Lung (tissue), 12 donors: ENCODE data around the gene SCARB1. TPM values are rescaled to one million over a fixed set of nuclear protein-coding genes. Genes with fewer than 3 reads are reported as not detected.

Experiments used
- ATAC-seq: fragments of 200-7000 bp; cut with Tn5 transposase; one replicate; pipeline ENCODE4 v1.9.1; 2020; ENCODE audit warnings: moderate number of reproducible peaks; ENCODE audit not compliant: insufficient read depth, low FRiP score
- DNase-seq, 3 donors: peaks; one replicate each; pipeline ENCODE4 v3.0.0-alpha.2; 2013 to 2017
- H3K27ac ChIP-seq, 2 donors: one replicate each; pipeline ENCODE4 v1.5.1; 2013; ENCODE audit warnings: mild to moderate bottlenecking in 2 of 2, moderate library complexity in 2 of 2, control low read depth in 1 of 2, inconsistent platforms in 1 of 2, low read depth in 1 of 2, low read length in 1 of 2
- H3K27me3 ChIP-seq, 3 donors: one replicate each; pipeline ENCODE4 v1.5.1; 2013; ENCODE audit warnings: low read length in 2 of 3; ENCODE audit not compliant: control insufficient read depth in 3 of 3, insufficient read depth in 3 of 3
- H3K36me3 ChIP-seq, 4 donors: one replicate each; pipeline ENCODE4 v1.5.1; 2013; ENCODE audit warnings: low read length in 4 of 4, mild to moderate bottlenecking in 1 of 4, moderate library complexity in 1 of 4; ENCODE audit not compliant: control insufficient read depth in 4 of 4, insufficient read depth in 4 of 4
- H3K4me1 ChIP-seq, 5 donors: one replicate each; pipeline ENCODE4 v1.5.1; 2013; ENCODE audit warnings: low read length in 5 of 5, mild to moderate bottlenecking in 2 of 5, moderate library complexity in 1 of 5; ENCODE audit not compliant: control insufficient read depth in 5 of 5, insufficient read depth in 5 of 5
- H3K4me3 ChIP-seq: one replicate; pipeline ENCODE4 v1.5.1; 2013; ENCODE audit warnings: mild to moderate bottlenecking, control low read depth, moderate library complexity
- H3K9ac ChIP-seq, 2 donors: one replicate each; pipeline ENCODE4 v1.5.1; 2013; ENCODE audit warnings: low read length in 2 of 2, control low read depth in 1 of 2; ENCODE audit not compliant: insufficient read depth in 1 of 2
- H3K9me3 ChIP-seq, 4 donors: one replicate each; pipeline ENCODE4 v1.5.1; 2013; ENCODE audit warnings: low read length in 3 of 4, mild to moderate bottlenecking in 1 of 4, moderate library complexity in 1 of 4; ENCODE audit not compliant: control insufficient read depth in 4 of 4, insufficient read depth in 3 of 4
- WGBS, 2 donors: extraction: QIAGEN DNeasy Blood & Tissue Kit; methylation state at CpG; one replicate each; pipeline ENCODE4 v1.1.7; 2013; 5-methylcytosine and 5-hydroxymethylcytosine counted together
- polyA plus RNA-seq, 2 donors: library from polyadenylated mRNA; stranded (reverse); fragments of 200-250 nt; gene quantifications; one replicate each; pipeline ENCODE4 v1.2.1, GENCODE V29; 2013
- total RNA-seq, 2 donors: library from RNA; depleted of rRNA in 1 of 2; stranded (reverse); fragments of >200 nt in 1 of 2; gene quantifications; one replicate each; pipeline ENCODE4 v1.2.1, GENCODE V29; 2014 to 2021
- TF ChIP-seq, protein P1 (sequence below): IDR thresholded peaks from 2 replicates; pipeline ENCODE4 v1.5.1; 2012; ENCODE audit warnings: mild to moderate bottlenecking; ENCODE audit errors: control extremely low read depth, extremely low read depth
- donor health status: control.
- donor health status: control.
- donor health status: Bipolar disorder and iron deficiency.
- donor health status: healthy.
- donor health status: DM: yes; HTN: yes; CAD: no.

The SCARB1 gene
- total and polyA plus RNA-seq, 4 donors: 11.9 to 31.3 (median 28.8) TPM

DNA sequence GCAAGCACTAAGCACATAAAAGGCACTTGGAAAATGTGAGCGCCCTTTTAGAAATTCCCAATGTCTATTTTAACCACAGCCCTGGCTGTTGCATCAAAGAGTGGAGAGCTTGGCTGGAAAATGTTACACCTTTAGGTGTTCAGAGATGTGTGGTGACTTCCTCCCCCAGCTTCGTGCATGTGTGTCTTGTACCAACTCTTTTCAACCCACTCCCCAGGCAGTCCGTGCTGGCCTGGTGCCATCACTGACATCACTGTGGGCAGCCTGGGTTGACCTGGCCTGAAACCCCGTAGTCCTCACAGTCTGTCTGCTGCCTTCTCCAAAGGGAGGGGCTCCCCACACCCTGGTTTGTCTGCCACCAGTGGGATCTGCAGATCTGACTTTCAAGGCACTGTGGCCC is 101.8 kb downstream of the SCARB1 start:
- Histone ChIP-seq H3K27ac (no peak overlapping the region), H3K27me3 (no peaks in the 10 kb centered on the region), H3K36me3 (no peaks in the 10 kb centered on the region), H3K4me1 (peaks cover 2 to 48% (median 12%) of the 10 kb centered on the region in 5 donors), H3K9ac (no peak overlapping the region), H3K9me3 (peaks cover 0 to 12% (median 5%) of the 10 kb centered on the region in 4 donors), H3K4me3 (no peak overlapping the region)
- ATAC-seq (no peak), DNase-seq (no peak)
- 53 to 60% methylated on average over 4 of the region's 4 CpGs for whole genome bisulfite sequencing, 2 donors
- TF ChIP-seq, protein P1, sequence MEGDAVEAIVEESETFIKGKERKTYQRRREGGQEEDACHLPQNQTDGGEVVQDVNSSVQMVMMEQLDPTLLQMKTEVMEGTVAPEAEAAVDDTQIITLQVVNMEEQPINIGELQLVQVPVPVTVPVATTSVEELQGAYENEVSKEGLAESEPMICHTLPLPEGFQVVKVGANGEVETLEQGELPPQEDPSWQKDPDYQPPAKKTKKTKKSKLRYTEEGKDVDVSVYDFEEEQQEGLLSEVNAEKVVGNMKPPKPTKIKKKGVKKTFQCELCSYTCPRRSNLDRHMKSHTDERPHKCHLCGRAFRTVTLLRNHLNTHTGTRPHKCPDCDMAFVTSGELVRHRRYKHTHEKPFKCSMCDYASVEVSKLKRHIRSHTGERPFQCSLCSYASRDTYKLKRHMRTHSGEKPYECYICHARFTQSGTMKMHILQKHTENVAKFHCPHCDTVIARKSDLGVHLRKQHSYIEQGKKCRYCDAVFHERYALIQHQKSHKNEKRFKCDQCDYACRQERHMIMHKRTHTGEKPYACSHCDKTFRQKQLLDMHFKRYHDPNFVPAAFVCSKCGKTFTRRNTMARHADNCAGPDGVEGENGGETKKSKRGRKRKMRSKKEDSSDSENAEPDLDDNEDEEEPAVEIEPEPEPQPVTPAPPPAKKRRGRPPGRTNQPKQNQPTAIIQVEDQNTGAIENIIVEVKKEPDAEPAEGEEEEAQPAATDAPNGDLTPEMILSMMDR: no peak

DNA sequence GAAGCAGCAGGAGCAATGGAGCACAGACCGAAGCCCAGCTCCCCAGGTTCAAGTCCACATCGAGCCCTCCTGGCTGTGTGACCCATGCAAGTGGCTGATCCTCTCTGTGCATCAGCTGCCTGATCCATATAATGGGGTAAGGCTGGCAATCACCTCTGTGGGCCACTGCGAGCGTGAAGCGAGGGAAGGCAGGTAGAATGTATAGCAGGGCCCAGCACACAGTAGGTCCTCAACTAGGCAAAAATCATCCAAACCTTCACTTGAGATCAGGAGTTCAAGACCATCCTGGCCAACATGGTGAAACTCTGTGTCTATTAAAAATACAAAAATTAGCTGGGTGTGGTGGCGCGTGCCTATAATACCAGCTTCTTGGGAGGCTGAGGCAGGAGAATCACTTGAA is 102.6 kb downstream of the SCARB1 start:
- Histone ChIP-seq H3K4me1 (peaks cover 2 to 40% (median 11%) of the 10 kb centered on the region in 5 donors), H3K4me3 (no peak overlapping the region), H3K9ac (no peak overlapping the region), H3K27me3 (no peaks in the 10 kb centered on the region), H3K36me3 (no peaks in the 10 kb centered on the region), H3K9me3 (peaks cover 0 to 12% (median 5%) of the 10 kb centered on the region in 4 donors), H3K27ac (no peak overlapping the region)
- 98 to 99% methylated on average over 7 of the region's 7 CpGs for whole genome bisulfite sequencing, 2 donors
- no peak for ATAC-seq
- TF ChIP-seq, protein P1: no peak
- no peak for DNase-seq

DNA sequence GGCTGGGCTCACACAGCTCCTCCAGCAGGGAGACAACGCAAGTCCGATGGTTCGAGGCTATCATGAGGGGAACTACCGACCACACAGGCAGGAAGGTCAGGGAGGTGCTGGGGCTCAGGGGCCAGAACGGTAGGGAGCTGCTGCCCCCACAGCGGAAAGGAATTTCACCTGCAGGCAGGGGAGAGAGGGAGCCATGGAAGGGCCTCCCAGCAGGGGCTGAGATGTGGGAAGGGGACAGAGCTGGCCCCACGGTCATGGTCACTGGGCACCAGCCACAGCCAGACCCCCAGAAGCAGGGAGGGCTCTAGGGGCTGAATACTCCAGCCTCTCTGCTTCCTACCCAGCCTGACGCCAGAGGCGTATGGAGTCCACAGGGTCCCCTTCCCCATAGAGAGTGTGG is 103.1 kb downstream of the SCARB1 start:
- ATAC-seq (no peak), DNase-seq (no peak)
- Histone ChIP-seq H3K27ac (peak overlapping the region in 1 of 2 donors; percentile 2), H3K4me3 (no peak overlapping the region), H3K9me3 (peaks cover 0 to 12% (median 5%) of the 10 kb centered on the region in 4 donors), H3K27me3 (no peaks in the 10 kb centered on the region), H3K36me3 (no peaks in the 10 kb centered on the region), H3K4me1 (peaks cover 2 to 38% (median 10%) of the 10 kb centered on the region in 5 donors), H3K9ac (no peak overlapping the region)
- 78 to 87% methylated on average over 9 of the region's 9 CpGs for WGBS, 2 donors
- TF ChIP-seq, protein P1: no peak
